Nasal cavity respiratory epithelium epithelial cell of viscerocranial mucosa (primary cell): Measurements from ENCODE around the gene MRPL34. TPM values are rescaled to one million over a fixed set of nuclear protein-coding genes. Genes with fewer than 3 reads are reported as not detected.

Source experiments
- total RNA-seq: library from RNA; depleted of rRNA; stranded (reverse); fragments of >200 nt; gene quantifications from 2 replicates; pipeline ENCODE4 v1.2.3, GENCODE V29; 2014

MRPL34 gene
- 42.2 and 55.4 TPM in 2 replicates for total RNA-seq

DNA sequence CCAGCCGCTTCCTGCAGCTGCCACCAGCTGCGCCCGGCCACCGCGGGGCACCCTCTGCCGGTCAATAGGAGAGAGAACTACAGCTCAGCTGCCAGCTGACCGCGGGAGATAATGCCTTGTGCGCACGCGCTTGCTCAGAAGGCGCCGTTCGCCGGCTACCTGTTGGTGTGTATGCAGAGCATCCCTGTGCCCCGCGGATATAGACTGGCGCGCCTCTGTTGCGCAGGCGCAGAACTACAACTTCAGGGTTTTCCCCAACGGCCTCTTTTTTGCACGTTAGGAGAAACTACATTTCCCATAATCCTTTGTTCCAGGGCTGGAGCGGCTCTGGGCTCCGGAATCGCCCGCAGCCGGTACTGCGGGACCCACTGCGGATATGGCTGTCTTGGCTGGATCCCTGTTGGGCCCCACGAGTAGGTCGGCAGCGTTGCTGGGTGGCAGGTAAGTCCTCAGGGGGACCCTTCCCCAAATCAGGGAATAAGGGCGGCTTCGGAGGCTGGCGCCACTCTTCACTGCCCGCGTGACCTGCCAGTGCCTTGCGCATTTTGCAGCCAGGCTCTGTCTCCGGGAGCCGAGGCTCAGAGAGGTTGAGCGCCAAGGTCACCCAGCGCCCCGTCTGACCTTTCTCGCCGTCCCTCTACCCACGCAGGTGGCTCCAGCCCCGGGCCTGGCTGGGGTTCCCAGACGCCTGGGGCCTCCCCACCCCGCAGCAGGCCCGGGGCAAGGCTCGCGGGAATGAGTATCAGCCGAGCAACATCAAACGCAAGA is at the start of gene MRPL34:
TSS of gene MRPL34 (plus strand) at position 356 of the 768 bp plus-strand sequence. CDS start at position 377, 21 bp downstream.

DNA sequence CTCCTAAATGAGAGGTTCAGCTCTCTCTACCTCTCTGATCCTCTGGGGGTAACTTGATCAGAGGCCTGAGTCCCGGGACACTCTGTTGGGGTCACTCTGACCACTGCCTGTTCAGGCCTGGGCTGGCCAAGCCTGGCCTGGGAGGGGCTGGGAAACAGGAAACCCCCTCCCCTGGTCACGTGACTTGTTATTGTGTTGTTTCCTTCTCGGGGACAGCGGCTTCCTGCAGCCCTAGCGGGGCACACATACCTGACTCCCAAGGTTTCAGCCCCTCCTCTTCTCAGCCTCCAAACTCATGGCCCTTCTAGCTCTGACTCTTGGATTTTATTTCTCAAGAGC is 41.1 kb upstream of the MRPL34 start, which contains the start of gene USHBP1:
TSS of gene USHBP1 (minus strand) at position 105 of the 339 bp plus-strand sequence. CDS start 446 bp downstream, outside the sequence.

DNA sequence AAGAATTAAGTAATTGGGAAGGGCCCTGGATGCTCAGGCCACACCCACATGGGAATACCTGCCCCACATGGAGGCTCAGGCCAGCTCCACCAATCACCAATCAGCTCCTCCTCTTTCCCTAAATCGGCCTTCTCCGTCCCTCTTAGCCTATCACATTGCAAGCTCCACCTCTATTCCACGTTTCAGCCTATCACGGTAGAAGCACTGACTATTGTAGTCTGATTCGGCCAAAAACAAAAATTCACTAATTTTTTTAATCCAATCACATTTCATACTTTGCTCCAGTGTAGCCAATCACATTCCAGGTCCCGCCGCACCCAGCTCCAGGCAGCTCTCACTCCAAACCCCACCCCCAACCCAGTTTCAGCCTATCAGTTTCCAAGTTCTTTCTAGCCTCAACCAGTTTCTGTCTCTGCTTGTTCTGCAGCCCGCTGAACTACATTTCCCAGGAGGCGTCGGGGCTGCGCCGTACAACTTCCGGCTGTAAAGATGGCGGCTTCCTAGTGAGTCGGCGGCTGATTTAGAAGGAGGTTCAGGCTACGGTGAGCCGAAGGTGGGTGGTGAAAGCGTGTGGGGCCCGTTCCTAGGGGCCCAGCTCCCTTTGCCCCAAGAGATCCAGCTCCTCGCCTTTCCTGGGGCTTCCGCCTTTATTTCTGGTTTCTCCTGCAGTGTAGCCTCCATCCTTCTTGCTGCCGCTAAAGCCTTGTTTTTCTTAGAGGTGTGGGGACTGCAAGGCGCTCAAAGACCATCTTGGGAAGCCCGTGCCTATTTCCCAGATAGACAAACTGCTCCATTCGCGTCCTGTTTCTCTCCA is 38.5 kb upstream of the MRPL34 start, which contains the start of gene BABAM1:
TSS of gene BABAM1 (plus strand) at position 469 of the 814 bp plus-strand sequence. CDS start 1,364 bp downstream, outside the sequence.

DNA sequence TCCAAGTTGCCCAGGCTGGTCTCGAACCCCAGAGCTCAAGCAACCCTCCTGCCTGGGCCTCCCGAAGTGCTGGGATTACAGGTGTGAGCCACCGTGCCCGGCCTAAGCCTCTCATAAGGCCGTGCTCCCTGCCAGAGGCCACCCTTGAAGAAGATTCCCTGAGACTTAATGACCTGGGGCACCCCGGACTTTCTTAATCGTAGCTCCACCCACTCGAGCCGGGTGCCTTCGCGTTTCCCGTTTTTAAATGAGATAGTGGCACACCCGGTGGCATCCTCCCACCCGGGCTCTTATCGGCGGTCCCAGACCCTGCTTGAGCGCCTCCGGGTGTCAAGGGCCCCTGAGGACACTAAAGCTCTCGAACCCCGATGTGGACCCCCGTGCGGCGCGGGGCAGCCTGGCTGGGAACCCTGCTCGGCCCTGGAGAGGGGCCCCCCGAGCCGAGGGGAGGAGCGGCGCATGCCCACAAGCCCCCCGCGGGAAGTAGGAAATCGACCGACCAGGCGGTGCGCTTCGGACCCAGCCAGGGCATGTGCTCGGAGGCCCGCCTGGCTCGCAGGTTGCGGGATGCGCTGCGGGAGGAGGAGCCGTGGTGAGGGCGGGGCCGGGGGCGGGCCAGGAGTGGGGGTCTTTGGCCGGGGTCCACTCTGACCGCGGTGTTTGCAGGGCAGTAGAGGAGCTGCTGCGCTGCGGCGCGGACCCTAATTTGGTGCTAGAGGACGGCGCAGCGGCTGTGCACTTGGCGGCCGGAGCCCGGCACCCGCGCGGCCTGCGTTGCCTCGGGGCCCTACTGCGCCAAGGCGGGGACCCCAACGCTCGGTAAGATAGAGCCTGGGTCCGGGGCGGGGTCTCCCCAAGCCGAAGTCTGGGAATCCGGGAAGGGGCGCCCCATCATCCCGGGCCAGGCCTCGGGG is 24.0 kb upstream of the MRPL34 start, which contains the start of gene ANKLE1:
TSS of gene ANKLE1 (plus strand) at position 511 of the 914 bp plus-strand sequence. CDS start at position 531, 20 bp downstream.

DNA sequence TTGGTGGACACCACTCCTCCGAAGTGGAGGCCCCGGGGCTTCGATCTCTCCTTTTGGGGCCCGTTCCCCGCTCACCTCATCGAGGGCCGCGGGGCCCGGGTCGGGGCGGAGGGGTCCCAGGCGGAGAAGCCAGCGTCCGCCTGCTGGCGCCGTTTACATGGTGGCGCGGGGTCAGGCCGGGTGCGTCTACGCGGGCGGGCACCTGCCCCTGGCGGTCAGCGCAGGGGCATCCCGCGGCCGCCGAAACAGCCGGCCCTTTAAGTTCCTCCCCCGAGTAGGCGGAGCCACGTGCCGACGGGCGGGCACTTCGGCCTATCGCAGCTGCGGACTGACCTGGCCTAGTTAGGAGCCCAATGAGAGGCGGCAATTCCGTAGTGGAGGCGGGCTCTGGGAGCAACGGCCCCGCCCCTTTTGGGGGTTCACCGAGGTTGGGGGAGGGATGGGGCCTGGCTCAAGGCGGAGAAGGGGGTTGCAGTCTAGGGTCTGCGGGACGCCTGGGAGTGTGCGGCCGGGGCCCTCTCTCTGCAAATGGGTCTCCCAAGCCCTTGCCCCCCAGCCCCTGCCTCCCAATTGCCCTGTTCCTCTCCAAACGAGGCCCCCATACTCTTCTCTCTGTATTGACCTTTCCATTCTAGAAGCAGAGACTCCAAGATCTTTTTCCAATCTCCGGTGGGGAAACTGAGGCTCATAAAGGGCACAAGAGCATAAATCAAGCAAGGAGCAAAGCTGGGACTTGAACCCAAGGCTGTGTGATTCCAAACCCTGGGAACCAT is 2.3 kb upstream of the MRPL34 start, which contains the start of gene ABHD8:
TSS of gene ABHD8 (minus strand) at position 259 of the 773 bp plus-strand sequence. CDS start 1,809 bp downstream, outside the sequence.

DNA sequence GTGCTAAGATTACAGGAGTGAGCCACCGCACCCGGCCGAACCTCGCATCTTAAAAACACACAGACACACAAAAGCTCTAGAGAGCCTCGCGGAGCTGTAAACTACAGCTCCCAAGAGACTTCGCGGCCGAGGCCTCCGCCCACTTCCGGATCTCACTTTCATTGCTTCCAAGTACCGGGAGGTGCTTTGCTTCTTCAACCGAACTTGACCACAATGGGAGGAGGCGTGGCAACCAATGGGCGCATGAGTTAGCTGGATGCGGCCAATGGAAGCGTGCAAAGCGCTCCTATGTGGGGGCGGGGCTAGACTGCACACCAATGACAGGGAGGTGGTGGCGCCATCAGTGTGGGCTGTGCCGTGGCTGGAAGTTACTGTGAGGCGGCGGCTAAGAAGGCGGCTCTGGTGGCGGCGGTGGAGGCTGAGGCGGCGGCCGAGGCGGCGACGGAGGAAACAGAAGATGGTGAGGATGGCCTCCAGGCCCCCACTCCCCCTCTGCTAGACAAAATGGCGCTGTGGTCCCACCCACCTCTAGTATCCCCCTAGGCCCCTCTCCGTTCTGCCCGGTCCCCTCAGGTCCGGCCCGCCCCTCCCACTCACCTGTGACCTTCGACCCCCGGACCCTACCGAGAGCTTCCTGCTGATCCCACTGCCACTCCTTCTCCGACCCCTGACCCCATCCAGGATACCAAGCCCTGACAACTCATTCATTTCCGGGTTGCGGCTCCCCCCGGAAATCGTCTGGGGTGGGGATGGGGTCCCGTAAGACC is 3.7 kb downstream of the MRPL34 start, which contains the start of gene DDA1:
TSS of gene DDA1 (plus strand) at position 366 of the 767 bp plus-strand sequence. CDS start at position 458, 92 bp downstream.

DNA sequence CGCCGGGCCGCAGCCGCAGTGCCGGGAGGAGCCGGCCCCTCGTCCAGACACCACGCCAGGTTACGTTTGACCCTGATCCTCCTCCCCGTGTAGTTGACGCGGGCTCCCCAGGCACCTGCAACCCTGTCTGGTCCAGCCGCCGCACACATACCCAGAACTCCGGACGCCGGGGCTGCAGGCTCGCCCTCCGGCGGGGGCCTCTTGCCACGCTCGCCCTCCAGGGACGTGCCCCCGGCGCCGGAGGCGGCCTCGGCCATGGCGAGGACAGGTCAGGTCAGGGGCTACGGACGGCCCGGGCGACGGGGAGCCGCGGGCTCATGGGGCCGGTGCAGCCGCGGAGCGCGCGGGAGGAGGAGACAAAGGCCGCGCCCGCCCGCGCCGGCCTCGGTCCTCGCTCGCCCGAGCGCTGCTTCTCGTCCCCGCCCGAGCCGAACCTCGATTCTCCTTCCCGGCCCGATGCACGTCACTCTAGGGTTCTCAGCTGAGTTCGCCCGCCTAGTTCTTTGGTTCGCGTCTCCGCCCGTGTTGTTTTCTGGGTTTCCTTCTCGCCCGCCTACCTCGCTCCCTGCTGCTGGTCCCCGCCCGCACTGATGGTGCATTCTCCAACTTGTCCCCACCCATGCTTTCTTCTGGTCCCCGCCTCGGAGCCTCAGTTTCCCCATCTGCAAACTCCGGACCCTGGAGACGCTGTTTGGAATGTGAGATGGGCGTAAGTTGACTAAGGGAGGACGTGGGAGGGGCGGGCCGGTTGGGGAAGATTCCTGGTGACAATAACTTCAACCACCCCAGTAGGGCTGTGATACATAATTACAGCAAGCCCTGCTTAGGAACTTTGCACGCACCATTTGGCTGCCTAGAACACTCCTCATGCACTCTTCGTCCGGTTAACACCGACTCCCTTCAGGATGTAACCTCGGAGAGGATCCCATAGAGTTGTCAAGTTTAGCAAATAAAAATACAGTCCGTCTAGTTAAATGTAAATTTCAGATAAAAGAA is 29.0 kb downstream of the MRPL34 start, which contains the start of gene ANO8:
TSS of gene ANO8 (minus strand) at position 442 of the 996 bp plus-strand sequence. CDS start at position 257, 185 bp downstream.

DNA sequence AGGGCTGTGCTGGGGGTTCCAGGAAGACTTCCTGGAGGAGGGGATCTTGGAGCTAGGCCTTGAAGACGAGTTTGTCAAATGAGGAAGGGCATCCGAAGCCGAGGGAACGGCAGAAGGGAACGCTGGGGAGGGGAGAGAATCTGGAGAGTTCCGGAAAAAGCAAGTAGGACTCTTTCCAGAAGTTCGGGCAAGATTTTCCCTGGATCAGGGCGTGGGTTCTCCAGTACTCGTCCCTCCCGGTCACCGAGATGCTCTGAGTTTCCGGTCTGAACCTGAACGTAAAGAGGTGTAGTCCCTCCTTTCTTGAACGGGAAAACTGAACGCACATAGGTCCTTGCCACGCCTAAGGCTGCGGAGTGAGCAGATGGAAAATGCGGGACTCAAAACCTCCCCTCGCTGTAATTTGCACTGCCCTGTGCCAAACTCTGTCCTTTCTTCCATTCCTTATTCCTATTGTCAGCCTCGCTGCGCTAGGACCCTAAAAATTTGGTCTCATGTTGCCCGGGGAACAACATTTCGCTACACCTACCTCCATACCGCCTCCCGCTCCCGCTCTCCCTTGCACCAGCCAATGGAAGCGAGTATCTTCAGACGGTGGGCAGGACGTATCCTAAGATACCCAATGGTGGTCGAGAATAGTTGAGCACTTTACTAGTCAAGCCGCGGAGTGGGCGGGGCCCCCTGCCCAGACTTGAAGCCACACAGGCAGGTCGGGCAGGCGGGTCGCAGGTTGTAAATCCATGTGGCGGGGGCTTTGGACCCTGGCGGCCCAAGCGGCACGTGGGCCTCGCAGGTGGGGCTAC is 31.4 kb downstream of the MRPL34 start, which contains the start of gene GTPBP3:
TSS of gene GTPBP3 (plus strand) at position 682 of the 803 bp plus-strand sequence. CDS start at position 741, 59 bp downstream.

Other genes starting within 250 kb of the MRPL34 start
- 1.7 and 2.0 TPM in 2 replicates for gene HAUS8, start 230.4 kb upstream of the MRPL34 start, total RNA-seq
- 20.2 and 38.2 TPM in 2 replicates for gene MYO9B, start 230.1 kb upstream of the MRPL34 start, total RNA-seq
- 9.6 and 12.5 TPM in 2 replicates for gene USE1, start 90.5 kb upstream of the MRPL34 start, total RNA-seq
- gene OCEL1, start 79.6 kb upstream of the MRPL34 start, total RNA-seq: 1.4 and 2.1 TPM in 2 replicates
- 68.0 and 99.5 TPM in 2 replicates for gene NR2F6, start 60.0 kb upstream of the MRPL34 start, total RNA-seq
- not detected in 2 replicates for gene USHBP1, start 41.1 kb upstream of the MRPL34 start, total RNA-seq
- gene BABAM1, start 38.4 kb upstream of the MRPL34 start, total RNA-seq: 48.9 and 67.7 TPM in 2 replicates
- 0.64 and 0.68 TPM in 2 replicates for gene ANKLE1, start 24.0 kb upstream of the MRPL34 start, total RNA-seq
- 7.5 and 13.8 TPM in 2 replicates for gene ABHD8, start 2.4 kb upstream of the MRPL34 start, total RNA-seq
- gene DDA1, start 3.7 kb downstream of the MRPL34 start, total RNA-seq: 15.0 and 38.4 TPM in 2 replicates
- 3.4 and 7.6 TPM in 2 replicates for gene ANO8, start 29.0 kb downstream of the MRPL34 start, total RNA-seq
- 20.8 and 25.2 TPM in 2 replicates for gene GTPBP3, start 31.7 kb downstream of the MRPL34 start, total RNA-seq
- gene PLVAP, start 71.5 kb downstream of the MRPL34 start, total RNA-seq: not detected in 2 replicates
- 0.07 TPM in 1 of 2 replicates, not detected in the other for gene CCDC194, start 88.3 kb downstream of the MRPL34 start, total RNA-seq
- gene BST2, start 99.8 kb downstream of the MRPL34 start, total RNA-seq: 1.7 and 34.3 TPM in 2 replicates
- 21.4 and 21.9 TPM in 2 replicates for gene MVB12A, start 114.2 kb downstream of the MRPL34 start, total RNA-seq
- 0.21 TPM in 1 of 2 replicates, not detected in the other for gene TMEM221, start 142.8 kb downstream of the MRPL34 start, total RNA-seq
- gene NXNL1, start 155.1 kb downstream of the MRPL34 start, total RNA-seq: not detected in 2 replicates
- 6.5 and 19.6 TPM in 2 replicates for gene SLC27A1, start 164.7 kb downstream of the MRPL34 start, total RNA-seq
- 42.0 and 66.7 TPM in 2 replicates for gene PGLS, start 205.8 kb downstream of the MRPL34 start, total RNA-seq
- 68.4 and 102 TPM in 2 replicates for gene COLGALT1, start 249.8 kb downstream of the MRPL34 start, total RNA-seq